H9 (cell line): ENCODE measurements around the gene SORCS2. TPM values are rescaled to one million over a fixed set of nuclear protein-coding genes. Genes with fewer than 3 reads are reported as not detected.

Experiments used
- DNase-seq: peaks from one replicate; pipeline ENCODE4 v3.0.0-alpha.2; 2017
- H2AFZ ChIP-seq: one replicate; pipeline ENCODE4 v1.6.1; 2013; ENCODE audit warnings: mild to moderate bottlenecking, low read length, control low read depth, moderate library complexity
- H2AK5ac ChIP-seq: 2 replicates; pipeline ENCODE4 v1.6.1; 2013; ENCODE audit warnings: low read length, control low read depth, mixed read lengths; ENCODE audit not compliant: insufficient read length
- H2BK120ac ChIP-seq: one replicate; pipeline ENCODE4 v1.6.1; 2013; ENCODE audit warnings: low read depth, mild to moderate bottlenecking, low read length, control low read depth, inconsistent platforms; ENCODE audit not compliant: poor library complexity, severe bottlenecking
- H2BK12ac ChIP-seq: 2 replicates; pipeline ENCODE4 v1.6.1; 2013; ENCODE audit warnings: low read length, control low read depth, mixed read lengths, low read depth; ENCODE audit not compliant: insufficient read length
- H2BK15ac ChIP-seq: 2 replicates; pipeline ENCODE4 v1.6.1; 2013; ENCODE audit warnings: low read depth, low read length, control low read depth
- H2BK20ac ChIP-seq: one replicate; pipeline ENCODE4 v1.6.1; 2013; ENCODE audit warnings: low read depth, mild to moderate bottlenecking, low read length, control low read depth, inconsistent platforms; ENCODE audit not compliant: poor library complexity, severe bottlenecking
- H2BK5ac ChIP-seq: 2 replicates; pipeline ENCODE4 v1.6.1; 2013; ENCODE audit warnings: low read length, control low read depth, mixed read lengths; ENCODE audit not compliant: insufficient read length
- H3K14ac ChIP-seq: 2 replicates; pipeline ENCODE4 v1.6.1; 2013; ENCODE audit warnings: low read length, control low read depth; ENCODE audit not compliant: insufficient read depth
- H3K18ac ChIP-seq: 2 replicates; pipeline ENCODE4 v1.6.1; 2013; ENCODE audit warnings: low read depth, mild to moderate bottlenecking, mixed read lengths, low read length, control low read depth; ENCODE audit not compliant: insufficient read length
- H3K23ac ChIP-seq: 2 replicates; pipeline ENCODE4 v1.6.1; 2013; ENCODE audit warnings: low read length, control low read depth, mixed read lengths, low read depth; ENCODE audit not compliant: insufficient read length
- H3K23me2 ChIP-seq: 2 replicates; pipeline ENCODE4 v1.6.1; 2013; ENCODE audit warnings: low read depth, mild to moderate bottlenecking, mixed read lengths, low read length, control low read depth; ENCODE audit not compliant: insufficient read length, poor library complexity, severe bottlenecking
- H3K27ac ChIP-seq: 2 replicates; pipeline ENCODE4 v1.5.1; 2013; ENCODE audit warnings: low read length, control low read depth, mixed read lengths, low read depth; ENCODE audit not compliant: insufficient read length
- H3K27me3 ChIP-seq: 2 replicates; pipeline ENCODE4 v1.6.1; 2013; ENCODE audit warnings: low read length, control low read depth, inconsistent platforms; ENCODE audit not compliant: insufficient read depth
- H3K4ac ChIP-seq: 2 replicates; pipeline ENCODE4 v1.6.1; 2013; ENCODE audit warnings: low read depth, mild to moderate bottlenecking, control low read depth, inconsistent platforms, low read length, moderate library complexity
- H3K4me1 ChIP-seq: 2 replicates; pipeline ENCODE4 v1.6.1; 2013; ENCODE audit warnings: low read length, control low read depth, inconsistent platforms; ENCODE audit not compliant: insufficient read depth
- H3K4me2 ChIP-seq: 2 replicates; pipeline ENCODE4 v1.6.1; 2013; ENCODE audit warnings: low read length, control low read depth, mixed read lengths; ENCODE audit not compliant: insufficient read length, insufficient read depth
- H3K56ac ChIP-seq: 2 replicates; pipeline ENCODE4 v1.6.1; 2013; ENCODE audit warnings: low read depth, mild to moderate bottlenecking, mixed read lengths, low read length, control low read depth; ENCODE audit not compliant: insufficient read length
- H3K79me1 ChIP-seq: 2 replicates; pipeline ENCODE4 v1.6.1; 2013; ENCODE audit warnings: low read depth, mild to moderate bottlenecking, moderate library complexity, low read length, control low read depth, inconsistent platforms; ENCODE audit not compliant: insufficient read depth, poor library complexity, severe bottlenecking
- H3K79me2 ChIP-seq: 2 replicates; pipeline ENCODE4 v1.6.1; 2013; ENCODE audit warnings: low read length, control low read depth, inconsistent platforms; ENCODE audit not compliant: insufficient read depth
- H3K9ac ChIP-seq: 2 replicates; pipeline ENCODE4 v1.6.1; 2013; ENCODE audit warnings: low read length, control low read depth, mixed read lengths; ENCODE audit not compliant: insufficient read length; ENCODE audit errors: extremely low read depth
- H3K9me3 ChIP-seq: one replicate; pipeline ENCODE4 v1.6.1; 2013; ENCODE audit warnings: low read depth, low read length, inconsistent platforms; ENCODE audit not compliant: control insufficient read depth
- H3T11ph ChIP-seq: one replicate; pipeline ENCODE4 v1.6.1; 2013; ENCODE audit warnings: mild to moderate bottlenecking, low read length, control low read depth, inconsistent platforms
- H4K20me1 ChIP-seq: one replicate; pipeline ENCODE4 v1.6.1; 2013; ENCODE audit not compliant: control insufficient read depth, insufficient read length, insufficient read depth
- H4K5ac ChIP-seq: 2 replicates; pipeline ENCODE4 v1.6.1; 2013; ENCODE audit warnings: low read depth, mild to moderate bottlenecking, mixed read lengths, low read length, control low read depth; ENCODE audit not compliant: insufficient read length
- H4K8ac ChIP-seq: replicated peaks from 2 replicates; pipeline ENCODE4 v1.6.1; 2013; ENCODE audit warnings: low read length, control low read depth, mixed read lengths, low read depth; ENCODE audit not compliant: insufficient read length
- H4K91ac ChIP-seq: 2 replicates; pipeline ENCODE4 v1.6.1; 2013; ENCODE audit warnings: low read depth, mild to moderate bottlenecking, moderate library complexity, mixed read lengths, low read length, control low read depth; ENCODE audit not compliant: insufficient read length
- H3K27ac Mint-ChIP-seq, 3 experiments: 2 replicates in 2 of 3; 3 replicates in 1 of 3; pipeline ENCODE4 v1.8.0; 2020 to 2021; ENCODE audit warnings: mixed read lengths in 3 of 3, mild to moderate bottlenecking in 1 of 3, moderate library complexity in 1 of 3
- H3K27me3 Mint-ChIP-seq: 2 replicates; pipeline ENCODE4 v1.8.0; 2021; ENCODE audit warnings: low read depth, mild to moderate bottlenecking, moderate library complexity, mixed read lengths
- H3K36me3 Mint-ChIP-seq, 3 experiments: 2 replicates in 2 of 3; 3 replicates in 1 of 3; pipeline ENCODE4 v1.8.0; 2020 to 2021; ENCODE audit warnings: low read depth in 3 of 3, mixed read lengths in 3 of 3; ENCODE audit not compliant: insufficient read depth in 1 of 3
- H3K4me1 Mint-ChIP-seq, 2 experiments: 2 replicates each; pipeline ENCODE4 v1.8.0; 2020; ENCODE audit warnings: mixed read lengths in 2 of 2
- H3K4me3 Mint-ChIP-seq, 2 experiments: 2 replicates in 1 of 2; 3 replicates in 1 of 2; pipeline ENCODE4 v1.8.0; 2020 to 2021; ENCODE audit warnings: mild to moderate bottlenecking in 2 of 2, mixed read lengths in 2 of 2, moderate library complexity in 1 of 2
- H3K9me3 Mint-ChIP-seq, 2 experiments: 2 replicates in 1 of 2; 3 replicates in 1 of 2; pipeline ENCODE4 v1.8.0; 2020; ENCODE audit warnings: mild to moderate bottlenecking in 2 of 2, mixed read lengths in 2 of 2, moderate library complexity in 1 of 2
- WGBS: extraction: QIAGEN DNeasy Blood & Tissue Kit; methylation state at CpG from one replicate; pipeline ENCODE4 v1.1.7; 2013; ENCODE audit warnings: missing lambda C conversion rate, low lambda C conversion rate, mixed read lengths; ENCODE audit not compliant: insufficient read length; ENCODE audit errors: extremely low coverage; 5-methylcytosine and 5-hydroxymethylcytosine counted together
- total RNA-seq: library from RNA; stranded (reverse); gene quantifications from 2 replicates; pipeline ENCODE4 v1.2.1, GENCODE V29; 2021
- TF ChIP-seq, protein P1 (sequence below): fragments of 200-600 bp; sonication (generic); conservative IDR thresholded peaks from 3 replicates; pipeline ENCODE4 v1.8.0; 2021; ENCODE audit warnings: antibody characterized with exemption, mild to moderate bottlenecking

Gene SORCS2
- total RNA-seq, 1 experiment from 2014 or later, result 0.57 TPM

DNA sequence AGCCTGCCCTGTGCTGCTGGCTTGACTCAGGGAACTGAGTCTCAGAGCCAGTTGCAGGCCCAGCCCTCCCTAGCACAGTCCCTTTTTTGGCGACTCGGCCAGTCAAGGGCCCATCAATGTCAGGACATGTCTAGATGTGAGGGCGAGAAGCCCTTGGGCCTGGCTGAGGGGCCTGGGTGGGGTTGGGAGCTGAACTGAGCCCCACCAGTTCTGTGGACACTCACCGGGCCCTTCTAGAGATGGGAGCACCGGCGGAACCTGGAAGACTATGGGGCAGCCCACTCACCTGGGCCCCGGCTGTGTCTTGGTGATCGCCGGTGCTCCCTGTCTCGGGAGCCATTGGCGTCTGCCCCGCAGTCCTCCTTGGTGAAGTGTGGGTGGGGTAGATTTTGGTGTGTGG, 501.4 kb downstream of the SORCS2 start:
- no peak overlapping the region for H4K91ac ChIP-seq

More for the DNA sequence above, 501.4 kb downstream of the SORCS2 start:
- no peak overlapping the region for H2BK12ac ChIP-seq
- no peak overlapping the region for H2BK15ac ChIP-seq
- Mint-ChIP-seq H3K9me3 (peaks cover 0 to 5% of the 10 kb centered on the region in 2 experiments; a peak in 1 of 5 replicates), H3K27me3 (no peaks in the 10 kb centered on the region; the same call in 1 of the 2 replicates), H3K4me3 (no peak overlapping the region), H3K4me1 (peaks cover 3 to 4% of the 10 kb centered on the region in 2 experiments), H3K36me3 (no peaks in the 10 kb centered on the region), H3K27ac (no peak overlapping the region)
- H3K9me3 ChIP-seq, result no peaks in the 10 kb centered on the region
- H3K23ac ChIP-seq, result no peak overlapping the region
- no peak overlapping the region for H3K56ac ChIP-seq
- TF ChIP-seq, protein P1, sequence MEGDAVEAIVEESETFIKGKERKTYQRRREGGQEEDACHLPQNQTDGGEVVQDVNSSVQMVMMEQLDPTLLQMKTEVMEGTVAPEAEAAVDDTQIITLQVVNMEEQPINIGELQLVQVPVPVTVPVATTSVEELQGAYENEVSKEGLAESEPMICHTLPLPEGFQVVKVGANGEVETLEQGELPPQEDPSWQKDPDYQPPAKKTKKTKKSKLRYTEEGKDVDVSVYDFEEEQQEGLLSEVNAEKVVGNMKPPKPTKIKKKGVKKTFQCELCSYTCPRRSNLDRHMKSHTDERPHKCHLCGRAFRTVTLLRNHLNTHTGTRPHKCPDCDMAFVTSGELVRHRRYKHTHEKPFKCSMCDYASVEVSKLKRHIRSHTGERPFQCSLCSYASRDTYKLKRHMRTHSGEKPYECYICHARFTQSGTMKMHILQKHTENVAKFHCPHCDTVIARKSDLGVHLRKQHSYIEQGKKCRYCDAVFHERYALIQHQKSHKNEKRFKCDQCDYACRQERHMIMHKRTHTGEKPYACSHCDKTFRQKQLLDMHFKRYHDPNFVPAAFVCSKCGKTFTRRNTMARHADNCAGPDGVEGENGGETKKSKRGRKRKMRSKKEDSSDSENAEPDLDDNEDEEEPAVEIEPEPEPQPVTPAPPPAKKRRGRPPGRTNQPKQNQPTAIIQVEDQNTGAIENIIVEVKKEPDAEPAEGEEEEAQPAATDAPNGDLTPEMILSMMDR, result no peak
- H3K23me2 ChIP-seq, result no peaks in the 10 kb centered on the region
- H3K4ac ChIP-seq, result no peak overlapping the region
- H2AK5ac ChIP-seq, result no peak overlapping the region
- no peaks in the 10 kb centered on the region for H3K4me1 ChIP-seq
- H2AFZ ChIP-seq, result no peak overlapping the region
- H4K8ac ChIP-seq, result no peak overlapping the region
- WGBS, result no CpG with 5 or more reads among the region's 12 CpGs
- H4K5ac ChIP-seq, result no peak overlapping the region
- H4K20me1 ChIP-seq, result no peaks in the 10 kb centered on the region
- H3K14ac ChIP-seq, result no peak overlapping the region
- H2BK120ac ChIP-seq, result no peak overlapping the region
- no peaks in the 10 kb centered on the region for H3K79me2 ChIP-seq
- H3K9ac ChIP-seq, result no peak overlapping the region
- H2BK20ac ChIP-seq, result no peak overlapping the region
- no peak overlapping the region for H3T11ph ChIP-seq
- no peak overlapping the region for H3K27ac ChIP-seq
- H3K18ac ChIP-seq, result no peak overlapping the region
- H3K27me3 ChIP-seq, result no peaks in the 10 kb centered on the region
- H2BK5ac ChIP-seq, result no peak overlapping the region
- H3K79me1 ChIP-seq, result no peaks in the 10 kb centered on the region
- no peak for DNase-seq
- no peak overlapping the region for H3K4me2 ChIP-seq
